HG03575 (cell line): ENCODE data around the gene TRPV6.

ENCODE experiments used
- ATAC-seq: cut with Tn5 transposase; IDR thresholded peaks from one replicate; pipeline ENCODE4 v1.9.1; 2021; ENCODE audit not compliant: unreplicated experiment, insufficient number of reproducible peaks, low FRiP score; ENCODE audit errors: extremely low read depth

The TRPV6 gene

GRCh38 chr7:142889816-142890215 lies 4.3 kb upstream of the TRPV6 start:
- ATAC-seq: no peak

DNA sequence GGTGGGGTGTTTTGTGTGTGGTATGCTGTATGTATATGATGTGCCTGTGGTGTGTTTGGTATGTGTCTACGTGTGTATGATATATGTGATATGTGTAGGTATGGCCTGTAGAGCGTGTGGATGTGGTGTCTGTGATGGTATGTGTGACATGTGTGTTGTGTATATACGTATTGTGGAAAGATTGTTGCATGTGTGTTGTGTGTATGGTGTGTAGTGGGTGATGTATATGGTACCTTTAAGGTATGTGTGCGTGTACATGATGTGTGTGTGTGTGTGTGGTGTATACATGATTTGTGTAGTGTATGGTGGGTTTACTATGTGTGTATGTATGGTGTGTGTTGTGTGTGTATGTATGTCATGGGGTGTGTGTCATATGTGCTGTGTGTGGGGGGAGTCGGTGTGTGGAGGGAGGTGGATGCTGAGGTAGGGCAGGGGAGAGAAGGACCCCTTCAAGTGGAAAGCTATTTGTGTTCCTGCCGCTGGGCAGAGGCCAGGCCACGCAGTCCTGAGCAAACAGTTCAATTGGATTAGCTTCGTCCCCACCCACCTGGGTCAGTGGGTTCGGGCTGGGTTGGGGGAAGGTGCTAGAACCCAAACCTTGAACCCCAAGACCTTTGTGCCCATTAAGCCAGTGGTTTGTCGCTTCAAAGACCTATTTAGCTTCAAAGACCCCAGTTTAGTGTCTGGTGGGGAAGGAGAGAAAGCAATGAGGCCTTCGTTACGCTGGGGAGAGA lies 1.9 kb upstream of the TRPV6 start:
- ATAC-seq: no peak

- no peak for ATAC-seq
These were observed 1.3 kb upstream of the TRPV6 start for GRCh38 chr7:142886866-142887265.

DNA sequence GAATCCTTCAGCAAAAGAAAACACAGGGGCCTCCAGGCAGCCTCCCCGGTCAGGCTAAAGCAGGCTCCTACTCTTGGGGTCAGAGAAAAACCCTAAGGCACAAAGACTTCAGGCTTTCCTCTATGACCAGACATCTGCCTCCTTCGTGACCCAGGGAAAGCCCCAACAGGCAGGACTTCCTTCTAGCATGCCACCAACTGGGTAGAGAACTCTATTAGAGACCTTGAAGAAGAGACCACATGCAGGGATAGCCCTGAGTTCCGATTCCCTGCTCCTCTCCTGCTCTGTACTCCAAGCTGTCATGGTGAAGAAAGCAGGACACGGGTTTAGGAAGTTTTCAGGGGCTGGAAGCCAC lies 1.3 kb downstream of the TRPV6 start:
- ATAC-seq: no peak

DNA sequence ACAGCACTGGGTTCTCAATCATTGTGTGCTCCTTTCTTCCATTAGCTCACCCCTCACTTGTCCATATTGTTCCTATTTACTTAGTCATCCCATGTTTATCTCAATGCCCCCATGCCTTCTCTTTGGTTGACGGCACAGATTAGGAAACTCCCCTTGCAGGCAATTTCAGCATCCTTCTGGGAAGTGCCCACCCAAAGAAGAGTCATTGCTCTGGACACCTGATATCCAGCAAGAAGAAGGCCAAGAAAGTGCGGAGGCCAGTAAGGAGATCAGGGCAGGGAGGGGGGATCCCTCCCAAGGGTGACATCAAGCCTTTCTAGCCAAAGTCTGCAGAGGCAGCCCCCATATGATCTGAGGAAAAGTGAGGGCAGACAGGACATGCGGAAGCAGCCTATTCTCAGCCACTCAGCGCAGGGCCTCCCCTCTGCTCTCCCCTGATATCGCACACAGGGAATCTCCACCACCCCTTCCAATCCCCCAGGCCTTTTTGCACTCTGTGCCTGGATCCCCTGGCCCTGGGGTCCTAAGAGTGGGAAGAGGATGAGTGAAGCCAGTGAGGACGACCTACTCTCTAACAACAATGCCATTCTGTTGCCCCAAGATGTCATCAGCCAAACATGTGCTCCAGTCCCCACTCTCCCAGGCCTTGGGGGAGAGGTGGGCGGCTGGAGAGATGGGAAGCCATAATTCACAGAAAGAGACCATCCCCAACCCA lies 1.8 kb downstream of the TRPV6 start:
- ATAC-seq: no peak

DNA sequence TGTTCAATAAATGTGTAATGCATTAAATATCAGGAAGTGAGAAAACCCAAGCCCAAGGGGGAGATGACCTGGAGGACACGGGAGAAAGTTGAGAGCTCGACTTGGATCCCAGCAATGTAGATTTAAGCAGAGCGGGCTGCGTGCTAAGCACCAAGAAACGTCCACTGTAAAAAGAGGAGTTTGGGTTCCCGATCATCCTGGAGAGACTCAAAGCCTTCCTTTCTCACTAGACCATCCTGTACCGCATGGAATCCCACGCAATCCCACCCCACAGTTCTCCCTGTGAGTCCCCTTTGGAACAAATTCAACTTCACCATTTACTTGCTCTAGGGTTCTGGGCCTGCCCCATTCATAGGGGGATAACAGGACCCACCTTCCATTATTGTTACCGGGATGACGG lies 2.4 kb downstream of the TRPV6 start:
- ATAC-seq: no peak

- ATAC-seq: no peak
These were observed 3.2 kb downstream of the TRPV6 start for GRCh38 chr7:142882338-142882678.

DNA sequence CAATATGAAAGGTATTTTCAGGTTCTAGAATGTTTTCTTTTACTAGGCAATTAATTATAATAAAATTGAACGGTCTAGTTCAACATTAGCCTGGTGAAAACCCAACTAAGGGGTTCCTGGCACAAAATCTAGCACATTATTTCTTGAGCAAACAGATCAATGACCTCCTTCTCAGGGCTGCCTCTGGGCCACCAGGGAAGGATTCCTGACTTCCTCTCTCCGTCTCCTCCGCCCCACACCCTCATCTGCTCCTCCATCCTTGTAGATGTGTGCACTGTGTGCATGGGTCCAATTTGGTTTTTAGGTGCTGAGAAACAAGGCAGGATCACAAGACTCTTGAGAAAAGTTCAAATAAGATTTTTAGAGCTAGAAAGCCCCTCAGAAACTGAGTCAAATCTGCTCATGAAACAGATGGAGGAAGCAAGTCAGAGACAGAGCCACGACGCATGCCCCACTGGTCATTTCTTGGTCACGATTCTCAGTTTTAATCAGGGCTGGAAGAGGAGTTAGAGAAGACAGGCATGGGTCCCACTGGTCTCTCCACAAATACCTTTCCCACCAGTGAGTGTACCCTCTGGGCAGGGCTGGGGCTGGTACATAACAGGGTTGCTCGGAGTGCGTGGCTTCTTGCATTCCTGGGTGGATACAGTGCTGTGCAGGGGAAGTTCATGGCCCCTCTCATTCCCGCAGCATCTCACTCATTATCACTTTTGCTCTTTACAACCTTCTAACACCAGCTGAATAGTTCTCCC lies 3.8 kb downstream of the TRPV6 start:
- no peak for ATAC-seq

DNA sequence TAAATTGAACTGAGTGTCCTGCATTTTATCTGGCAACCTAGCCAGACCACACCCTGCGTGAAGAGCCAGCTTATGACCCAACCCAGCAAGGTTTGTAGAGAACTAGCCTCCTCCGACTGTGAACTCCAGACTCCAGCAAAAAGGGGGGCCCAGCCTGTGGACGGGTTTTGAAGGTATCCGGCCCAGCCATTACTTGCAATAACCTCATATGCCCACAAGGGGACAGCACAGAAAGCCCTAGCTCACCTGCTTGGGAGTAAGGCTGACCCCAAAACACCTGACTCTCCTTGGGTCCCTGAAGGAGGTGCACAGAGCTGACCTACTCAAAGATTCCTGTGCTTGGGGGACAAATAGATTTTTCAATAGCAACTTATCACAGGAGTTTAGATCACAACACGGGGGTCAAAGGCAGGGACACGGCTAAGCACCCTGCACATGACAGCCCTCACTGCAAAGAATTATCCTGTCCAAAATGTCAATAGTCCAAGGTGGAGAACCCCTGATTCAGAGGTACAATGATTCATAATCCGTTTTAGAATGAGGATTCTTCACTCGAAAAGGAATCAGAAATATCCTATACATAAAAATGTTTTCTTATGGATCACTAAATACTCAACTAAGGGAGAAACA lies 4.6 kb downstream of the TRPV6 start:
- ATAC-seq: no peak

DNA sequence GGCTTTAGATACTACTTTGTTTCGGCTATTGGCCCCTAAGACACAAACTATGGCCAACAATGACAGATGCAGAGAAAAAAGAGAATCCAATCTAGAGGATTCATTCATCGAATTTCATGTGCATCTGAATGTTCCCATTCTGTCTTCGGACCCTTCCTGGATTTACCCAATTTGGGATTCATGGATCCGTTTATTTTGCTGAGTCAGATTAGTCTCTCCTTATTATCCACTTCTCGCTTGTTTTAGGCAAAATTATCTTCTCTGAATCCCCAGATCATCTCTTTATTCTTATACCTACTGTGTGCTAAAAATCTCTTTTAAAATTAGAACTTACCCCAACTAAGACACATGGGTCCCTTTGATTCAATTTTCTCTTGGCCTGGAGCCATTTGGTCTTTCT lies 6.5 kb downstream of the TRPV6 start:
- no peak for ATAC-seq

GRCh38 chr7:142878315-142878714 lies 7.2 kb downstream of the TRPV6 start:
- no peak for ATAC-seq

- ATAC-seq: no peak
These were observed 8.3 kb downstream of the TRPV6 start for GRCh38 chr7:142876991-142877910.

- no peak for ATAC-seq
These were observed 9.1 kb downstream of the TRPV6 start for GRCh38 chr7:142876236-142876960.

- ATAC-seq: no peak
These were observed 10.1 kb downstream of the TRPV6 start for GRCh38 chr7:142875456-142875855.

DNA sequence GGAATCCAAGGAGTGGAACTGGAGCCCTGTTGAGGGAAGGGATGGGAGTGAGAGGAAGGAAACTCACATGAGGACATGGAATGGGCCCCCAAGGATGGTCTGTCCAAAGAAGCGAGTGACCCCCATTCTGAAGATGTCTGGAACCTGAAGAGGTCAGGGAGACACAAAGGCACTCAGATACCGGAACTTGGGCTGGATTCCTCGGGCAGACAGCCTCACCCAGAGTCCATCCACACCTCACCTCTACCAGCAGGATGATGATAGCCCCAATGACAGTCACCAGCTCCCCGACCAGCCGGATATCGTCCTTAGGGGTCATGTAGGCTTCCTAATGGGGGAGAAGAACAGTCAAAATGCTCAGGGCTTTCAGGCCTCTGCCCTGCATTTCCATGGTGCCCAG lies 10.7 kb downstream of the TRPV6 start:
- no peak for ATAC-seq

GRCh38 chr7:142874409-142874808 lies 11.1 kb downstream of the TRPV6 start:
- ATAC-seq: no peak

DNA sequence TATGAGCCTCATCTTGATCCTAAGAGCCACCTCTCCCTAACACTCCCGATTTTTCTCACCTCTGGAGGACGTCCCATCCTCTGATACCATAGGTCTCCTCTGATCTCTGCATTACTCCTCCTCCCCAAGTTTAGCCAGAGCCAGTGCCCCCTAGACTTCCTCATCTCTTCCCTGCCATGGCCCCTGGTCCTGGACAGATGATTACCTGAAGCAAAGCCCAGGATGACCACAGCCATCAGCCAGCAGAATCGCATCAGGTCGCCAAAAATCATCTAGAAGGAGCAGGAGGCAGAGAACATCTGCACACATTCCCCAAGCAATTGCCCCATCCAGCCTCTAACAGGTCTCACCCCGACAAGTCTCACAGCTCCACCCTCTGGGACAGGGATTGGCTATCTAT lies 11.7 kb downstream of the TRPV6 start:
- ATAC-seq: no peak

- no peak for ATAC-seq
These were observed 12.2 kb downstream of the TRPV6 start for GRCh38 chr7:142873281-142873784.
